Breast epithelium (tissue), 3 donors: Measurements from ENCODE around the gene CDV3.

Experiments used
- CTCF ChIP-seq, 3 donors: fragments of 450-650 bp; IDR thresholded peaks; one replicate each; pipeline ENCODE4 v1.5.1; 2016 to 2017; ENCODE audit warnings: antibody characterized with exemption in 3 of 3, mild to moderate bottlenecking in 3 of 3, moderate library complexity in 3 of 3
- POLR2A ChIP-seq: fragments of 450-650 bp; IDR thresholded peaks from one replicate; pipeline ENCODE4 v1.6.1; 2016; ENCODE audit warnings: antibody characterized with exemption, mild to moderate bottlenecking, moderate library complexity

DNA sequence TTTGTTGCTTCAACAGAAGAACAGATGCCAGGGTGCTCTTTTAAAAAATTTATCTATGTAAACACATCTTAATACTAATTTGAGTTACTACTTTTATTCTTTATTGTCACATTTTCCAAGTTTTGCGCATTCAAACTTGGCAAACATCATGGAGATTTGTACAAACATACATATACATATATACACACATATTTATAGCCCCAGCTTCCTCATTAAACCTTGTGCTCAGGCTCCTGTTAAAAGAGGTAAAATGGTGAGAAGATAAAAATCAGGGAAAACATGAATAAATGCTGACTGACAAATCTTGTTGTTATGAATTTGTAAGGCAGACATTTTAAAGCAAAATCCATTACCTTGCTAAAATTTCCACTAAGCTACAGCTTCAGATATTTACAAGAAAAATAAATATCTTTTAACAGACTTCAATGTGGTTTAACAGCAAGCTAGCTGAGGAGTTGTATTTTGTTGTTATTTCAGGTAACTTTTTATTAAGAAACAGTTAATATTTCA is 27.1 kb downstream of the CDV3 start:
- TF ChIP-seq CTCF (IDR thresholded peaks at IDR 0.05) (no peak), POLR2A (no peak)
